Endothelial cell of umbilical vein (primary cell): ENCODE measurements around the gene AGFG2. TPM values are rescaled to one million over a fixed set of nuclear protein-coding genes. Genes with fewer than 3 reads are reported as not detected.

Experiments used
- BruUV-seq: library from RNA; stranded (reverse); fragments of 400-500 nt; replicated peaks from 2 replicates; lab custom pipeline; 2021; lab: Mats Ljungman, UMichigan
- CTCF ChIA-PET: fragments of 300-600, 350-600 bp; sonication (Branson Sonifier 250); formaldehyde crosslinking; loops from one replicate; lab custom pipeline; 2021; ENCODE audit warnings: antibody characterized with exemption, inconsistent platforms; lab: Charles Lee
- POLR2A ChIA-PET: fragments of 300-600, 350-600 bp; sonication (Branson Sonifier 250); formaldehyde crosslinking; loops from one replicate; lab custom pipeline; 2021; ENCODE audit warnings: antibody characterized with exemption, inconsistent platforms; lab: Charles Lee
- DNase-seq: peaks from one replicate; pipeline ENCODE4 v3.0.0-alpha.2; 2011; ENCODE audit warnings: low read depth, low spot score
- FAIRE-seq: peaks from 2 replicates; lab custom pipeline; 2011; peaks lifted over from hg19 to GRCh38; lab: Jason Lieb, UNC
- H2AFZ ChIP-seq: 2 replicates; pipeline ENCODE4 v1.6.0; 2012; ENCODE audit warnings: low read depth, low read length, control low read depth, inconsistent platforms
- H3K27ac ChIP-seq: 2 replicates; pipeline ENCODE4 v1.5.1; 2011; ENCODE audit warnings: low read depth, mild to moderate bottlenecking, control low read depth, low read length, moderate library complexity; ENCODE audit not compliant: insufficient read depth
- H3K27me3 ChIP-seq, 2 experiments: 2 replicates each; pipeline versions ENCODE4 v1.6.0 to v1.6.1; 2011; ENCODE audit warnings: low read length in 2 of 2, mixed read lengths in 1 of 2; ENCODE audit not compliant: control insufficient read depth in 2 of 2, insufficient read depth in 2 of 2
- H3K36me3 ChIP-seq, 2 experiments: 2 replicates in 1 of 2; 3 replicates in 1 of 2; pipeline ENCODE4 v1.5.1; 2011; ENCODE audit warnings: low read length in 2 of 2, mild to moderate bottlenecking in 1 of 2, moderate library complexity in 1 of 2; ENCODE audit not compliant: control insufficient read depth in 2 of 2, insufficient read depth in 2 of 2; ENCODE audit errors: extremely low read depth in 1 of 2
- H3K4me1 ChIP-seq: 3 replicates; pipeline ENCODE4 v1.5.1; 2011; ENCODE audit warnings: mild to moderate bottlenecking, low read length; ENCODE audit not compliant: control insufficient read depth, insufficient read depth; ENCODE audit errors: extremely low read depth
- H3K4me2 ChIP-seq: 2 replicates; pipeline ENCODE4 v1.6.1; 2011; ENCODE audit warnings: low read length, control low read depth, mixed read lengths; ENCODE audit not compliant: insufficient read depth
- H3K4me3 ChIP-seq, 3 experiments: fragments of 200-600 bp in 1 of 3; sonication (generic), shearing (Covaris generic) in 1 of 3; replicated peaks in 1 of 3; 2 replicates each; pipeline ENCODE4 v1.5.1; 2011 to 2016; ENCODE audit warnings: control low read depth in 3 of 3, low read length in 3 of 3, mild to moderate bottlenecking in 2 of 3, inconsistent platforms in 1 of 3, low read depth in 1 of 3, moderate library complexity in 1 of 3; ENCODE audit not compliant: insufficient read depth in 1 of 3
- H3K79me2 ChIP-seq: 2 replicates; pipeline ENCODE4 v1.6.0; 2012; ENCODE audit warnings: low read length, inconsistent platforms; ENCODE audit not compliant: control insufficient read depth, insufficient read depth
- H3K9ac ChIP-seq: replicated peaks from 2 replicates; pipeline ENCODE3; 2011; ENCODE audit warnings: low read length, control low read depth; ENCODE audit not compliant: insufficient read depth; ENCODE audit errors: extremely low read depth
- H3K9me1 ChIP-seq: replicated peaks from 3 replicates; pipeline ENCODE4 v1.6.0; 2011; ENCODE audit warnings: mild to moderate bottlenecking, low read length; ENCODE audit not compliant: control insufficient read depth, insufficient read depth; ENCODE audit errors: extremely low read depth
- H3K9me3 ChIP-seq: replicated peaks from 2 replicates; pipeline ENCODE4 v1.5.1; 2012; ENCODE audit warnings: low read length, inconsistent platforms; ENCODE audit not compliant: control insufficient read depth, insufficient read depth
- H4K20me1 ChIP-seq: replicated peaks from 2 replicates; pipeline ENCODE3; 2011; ENCODE audit warnings: mild to moderate bottlenecking, low read length; ENCODE audit not compliant: control insufficient read depth, insufficient read depth; ENCODE audit errors: extremely low read depth
- EZH2 ChIP-seq: IDR thresholded peaks from 2 replicates; pipeline ENCODE4 v1.6.1; 2012; ENCODE audit warnings: borderline replicate concordance, low read depth, mild to moderate bottlenecking, moderate library complexity, low read length, inconsistent platforms; ENCODE audit not compliant: severe bottlenecking
- FOS ChIP-seq: IDR thresholded peaks from 2 replicates; pipeline ENCODE4 v1.6.1; 2011; ENCODE audit warnings: mild to moderate bottlenecking, low read length, moderate library complexity, borderline replicate concordance; ENCODE audit not compliant: insufficient read depth
- GATA2 ChIP-seq: IDR thresholded peaks from 2 replicates; pipeline ENCODE4 v1.7.0; 2011; ENCODE audit warnings: low read depth, mild to moderate bottlenecking, moderate library complexity, mixed read lengths, low read length; ENCODE audit not compliant: insufficient read length, insufficient read depth
- JUN ChIP-seq: IDR thresholded peaks from 2 replicates; pipeline ENCODE4 v1.6.1; 2011; ENCODE audit warnings: borderline replicate concordance, low read depth; ENCODE audit not compliant: insufficient read length, insufficient read depth
- MAX ChIP-seq: IDR thresholded peaks from 2 replicates; pipeline ENCODE4 v1.6.1; 2011; ENCODE audit not compliant: insufficient read depth, insufficient read length
- MYC ChIP-seq: IDR thresholded peaks from one replicate; pipeline ENCODE4 v1.6.1; 2011; ENCODE audit warnings: mild to moderate bottlenecking, low read depth, low read length
- POLR2A ChIP-seq: IDR thresholded peaks from 2 replicates; pipeline ENCODE4 v1.6.1; 2012; ENCODE audit warnings: low read depth, mild to moderate bottlenecking, control low read depth, low read length
- POLR2AphosphoS5 ChIP-seq: IDR thresholded peaks from 2 replicates; pipeline ENCODE4 v1.6.1; 2012; ENCODE audit warnings: low read depth, mild to moderate bottlenecking, control low read depth, low read length, moderate library complexity; ENCODE audit not compliant: insufficient read depth
- dilution Hi-C: fragments of 300-500 bp; cut with MboI; formaldehyde crosslinking; loops from one replicate; pipeline ENCODE4 v1.15.0; 2019; ENCODE audit warnings: low sequenced_read_pairs; ENCODE audit not compliant: extremely low pct_ligation_motif_present
- intact Hi-C: fragments of 100-400 bp; cut with micrococcal nuclease; formaldehyde crosslinking; loops from one replicate; pipeline ENCODE4 v1.10.0; 2022
- polyA plus RNA-seq, 4 experiments: library from polyadenylated mRNA; depleted of rRNA in 3 of 4; stranded (reverse) in 3 of 4; unstranded in 1 of 4; fragments of >200 nt; gene quantifications; 2 replicates each; pipeline versions ENCODE4 v1.2.1 to v1.2.3, GENCODE V29; 2011 to 2012; ENCODE audit warnings: missing spikeins in 1 of 4
- total RNA-seq: library from RNA; stranded (reverse); gene quantifications from 2 replicates; pipeline ENCODE4 v1.2.3, GENCODE V29; 2021
- TF ChIP-seq, protein P1 (sequence below), 2 donors: IDR thresholded peaks; 1 replicate in 1 of 2; 2 replicates in 1 of 2; pipeline ENCODE4 v1.5.1; 2011; ENCODE audit warnings: low read length in 2 of 2, mild to moderate bottlenecking in 2 of 2, moderate library complexity in 2 of 2, control low read depth in 1 of 2, inconsistent platforms in 1 of 2, low read depth in 1 of 2; ENCODE audit not compliant: insufficient read depth in 1 of 2; ENCODE audit errors: extremely low read depth in 1 of 2

AGFG2 gene
- total and polyA plus RNA-seq, 2 donors (not counting 3 experiments of a cell fraction or from before 2014, with no cell fraction given) = 33.6 to 44.6 TPM

- POLR2A ChIA-PET = interaction anchor here (1.0 to 1.6 kb wide), 5 partner anchors 12 to 80 kb away, joined by 3 to 7 read pairs (median 4); partner anchors contain the start of genes AGFG2, FBXO24 and TSC22D4
- TF ChIP-seq GATA2 = peak; percentile 65
- TF ChIP-seq POLR2A = no peak
- intact Hi-C loops (loop anchor here (1.0 to 2.0 kb wide), 4 partner anchors 20 to 90 kb away; partner anchors contain the start of genes AGFG2, NYAP1 and TSC22D4), dilution Hi-C loops (no loop called here)
- Histone ChIP-seq H4K20me1 (no peaks in the 10 kb centered on the region), H3K79me2 (no peaks in the 10 kb centered on the region), H3K9ac (no peak overlapping the region), H3K9me3 (no peaks in the 10 kb centered on the region), H3K4me1 (peaks cover 6% of the 10 kb centered on the region), H3K27ac (no peak overlapping the region), H3K4me3 (no peak overlapping the region), H3K4me2 (no peak overlapping the region), H3K36me3 (peaks cover 5 to 35% of the 10 kb centered on the region in 2 experiments), H3K27me3 (no peaks in the 10 kb centered on the region), H3K9me1 (no peaks in the 10 kb centered on the region), H2AFZ (no peak overlapping the region)
- BruUV-seq = no TSS peak
- CTCF ChIA-PET = interaction anchor here (0.9 to 4.2 kb wide), 33 partner anchors 10 to 170 kb away, joined by 3 to 119 read pairs (median 10); partner anchors contain the start of genes AGFG2, FBXO24, MOSPD3 and NYAP1
- no peak for DNase-seq
- FAIRE-seq = peak; percentile 65
Measured at GRCh38 chr7:100559127-100559526, 20.1 kb downstream of the AGFG2 start.

GRCh38 chr7:100561491-100562194 lies 22.6 kb downstream of the AGFG2 start:
- dilution Hi-C loops = no loop called here
- CTCF ChIA-PET = interaction anchor here (0.7 to 4.2 kb wide), 4 partner anchors 25 to 97 kb away, joined by 3 to 119 read pairs (median 28); partner anchors contain the start of genes FBXO24 and SPACDR
- H4K20me1 ChIP-seq = no peaks in the 10 kb centered on the region
- no peak for TF ChIP-seq GATA2
- no peak for TF ChIP-seq EZH2
- TF ChIP-seq, protein P1, sequence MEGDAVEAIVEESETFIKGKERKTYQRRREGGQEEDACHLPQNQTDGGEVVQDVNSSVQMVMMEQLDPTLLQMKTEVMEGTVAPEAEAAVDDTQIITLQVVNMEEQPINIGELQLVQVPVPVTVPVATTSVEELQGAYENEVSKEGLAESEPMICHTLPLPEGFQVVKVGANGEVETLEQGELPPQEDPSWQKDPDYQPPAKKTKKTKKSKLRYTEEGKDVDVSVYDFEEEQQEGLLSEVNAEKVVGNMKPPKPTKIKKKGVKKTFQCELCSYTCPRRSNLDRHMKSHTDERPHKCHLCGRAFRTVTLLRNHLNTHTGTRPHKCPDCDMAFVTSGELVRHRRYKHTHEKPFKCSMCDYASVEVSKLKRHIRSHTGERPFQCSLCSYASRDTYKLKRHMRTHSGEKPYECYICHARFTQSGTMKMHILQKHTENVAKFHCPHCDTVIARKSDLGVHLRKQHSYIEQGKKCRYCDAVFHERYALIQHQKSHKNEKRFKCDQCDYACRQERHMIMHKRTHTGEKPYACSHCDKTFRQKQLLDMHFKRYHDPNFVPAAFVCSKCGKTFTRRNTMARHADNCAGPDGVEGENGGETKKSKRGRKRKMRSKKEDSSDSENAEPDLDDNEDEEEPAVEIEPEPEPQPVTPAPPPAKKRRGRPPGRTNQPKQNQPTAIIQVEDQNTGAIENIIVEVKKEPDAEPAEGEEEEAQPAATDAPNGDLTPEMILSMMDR (IDR thresholded peaks at IDR 0.05; ENCODE audit: extremely low read depth in 1 of 2, insufficient read depth in 1 of 2, low read depth in 1 of 2, low read length in 2 of 2) = no peak
- TF ChIP-seq POLR2AphosphoS5 = no peak
- no peak for TF ChIP-seq FOS
- TF ChIP-seq MYC = no peak
- no peak for TF ChIP-seq JUN
- TF ChIP-seq MAX = no peak
- no peak for TF ChIP-seq POLR2A
- POLR2A ChIA-PET = interaction anchor here (0.7 kb wide), 1 partner anchor 67 kb away, joined by 3 read pairs; no protein-coding TSS in a partner anchor
- intact Hi-C loops = no loop called here
- FAIRE-seq = no peak
- peaks cover 6% of the 10 kb centered on the region for H3K4me1 ChIP-seq
- no peak for DNase-seq
- H3K9ac ChIP-seq = no peak overlapping the region
- peaks cover 0 to 25% of the 10 kb centered on the region in 2 experiments for H3K36me3 ChIP-seq
- H3K27me3 ChIP-seq = no peaks in the 10 kb centered on the region
- H3K9me1 ChIP-seq = no peaks in the 10 kb centered on the region
- no peak overlapping the region for H2AFZ ChIP-seq
- BruUV-seq = no TSS peak
- H3K79me2 ChIP-seq = no peaks in the 10 kb centered on the region
- no peak overlapping the region for H3K4me2 ChIP-seq
- no peak overlapping the region for H3K4me3 ChIP-seq
- no peaks in the 10 kb centered on the region for H3K9me3 ChIP-seq
- no peak overlapping the region for H3K27ac ChIP-seq
